K562 (cell line): ENCODE results near the gene TRAF7. TPM values are rescaled to one million over a fixed set of nuclear protein-coding genes. Genes with fewer than 3 reads are reported as not detected.
"Not testable (repeated sequence)": the region's sequence is repeated elsewhere in the genome, so short reads cannot be mapped to it uniquely, and the experiment has no call there.

ENCODE experiments used
- ATAC-seq: fragments of 200-7000 bp; cut with Tn5 transposase; 3 replicates; pipeline ENCODE4 v1.9.1; 2020; ENCODE audit warnings: moderate library complexity
- BruUV-seq: library from RNA; stranded (reverse); fragments of 400-500 nt; replicated peaks from 2 replicates; lab custom pipeline; 2021; lab: Mats Ljungman, UMichigan
- CTCF ChIA-PET: fragments of 300-600 bp; formaldehyde crosslinking; extraction: SDS; loops from one replicate; lab custom pipeline; 2021; ENCODE audit warnings: low intra/inter-chr PET ratio; lab: Yijun Ruan, JAX
- POLR2A ChIA-PET: fragments of 300-600, 350-650 bp; sonication (Branson Sonifier 250); formaldehyde crosslinking; extraction: SDS; loops from one replicate; lab custom pipeline; 2021; ENCODE audit warnings: antibody characterized with exemption, inconsistent platforms; lab: Yijun Ruan, JAX
- DNase-seq, 4 experiments: peaks; one replicate each; pipeline versions ENCODE4 v3.0.0 to v3.0.0-alpha.2; 2011 to 2018; ENCODE audit warnings: low spot score in 3 of 4, mixed read lengths in 3 of 4; ENCODE audit errors: extremely low read depth in 1 of 4
- FAIRE-seq: peaks from 2 replicates; lab custom pipeline; 2011; peaks lifted over from hg19 to GRCh38; lab: Jason Lieb, UNC
- H2AFZ ChIP-seq: 2 replicates; pipeline ENCODE4 v1.6.0; 2011; ENCODE audit warnings: low read depth, low read length, control low read depth, inconsistent platforms
- H3K27ac ChIP-seq: fragments of 200-600 bp; 3 replicates; pipeline ENCODE4 v1.8.0; 2011; ENCODE audit warnings: low read depth, mild to moderate bottlenecking, control low read depth, inconsistent platforms, low read length, moderate library complexity, mixed read lengths; ENCODE audit errors: extremely low read depth
- H3K27me3 ChIP-seq, 2 experiments: fragments of 300-600 bp in 1 of 2; 2 replicates in 1 of 2; 3 replicates in 1 of 2; pipeline versions ENCODE4 v1.6.0 to v1.8.0; 2011; ENCODE audit warnings: inconsistent platforms in 2 of 2, low read length in 2 of 2, mild to moderate bottlenecking in 1 of 2, mixed read lengths in 1 of 2, moderate library complexity in 1 of 2; ENCODE audit not compliant: control insufficient read depth in 2 of 2, insufficient read depth in 2 of 2
- H3K36me3 ChIP-seq: fragments of 300-600 bp; 3 replicates; pipeline ENCODE4 v1.8.0; 2011; ENCODE audit warnings: mild to moderate bottlenecking, low read length, inconsistent platforms; ENCODE audit not compliant: control insufficient read depth, insufficient read depth
- H3K4me1 ChIP-seq, 2 experiments: fragments of 200-600 bp in 1 of 2; replicated peaks in 1 of 2; 2 replicates in 1 of 2; 3 replicates in 1 of 2; pipeline versions ENCODE4 v1.5.1 to v1.8.0; 2011; ENCODE audit warnings: inconsistent platforms in 2 of 2, low read length in 2 of 2, mild to moderate bottlenecking in 1 of 2, mixed read lengths in 1 of 2, moderate library complexity in 1 of 2; ENCODE audit not compliant: control insufficient read depth in 2 of 2, insufficient read depth in 2 of 2
- H3K4me2 ChIP-seq: 2 replicates; pipeline ENCODE4 v1.6.1; 2011; ENCODE audit warnings: low read length, control low read depth, inconsistent platforms, mixed read lengths; ENCODE audit not compliant: insufficient read depth
- H3K4me3 ChIP-seq: fragments of 200-600 bp; sonication (generic), shearing (Covaris generic); 2 replicates; pipeline ENCODE4 v1.5.1; 2016; ENCODE audit warnings: control low read depth, inconsistent platforms
- H3K79me2 ChIP-seq: fragments of 200-600 bp; 3 replicates; pipeline ENCODE4 v1.8.0; 2011; ENCODE audit warnings: low read length, inconsistent platforms; ENCODE audit not compliant: control insufficient read depth, insufficient read depth
- H3K9ac ChIP-seq, 2 experiments: 2 replicates each; pipeline versions ENCODE4 v1.6.0 to v1.6.1; 2011; ENCODE audit warnings: low read depth in 2 of 2, low read length in 2 of 2, control low read depth in 1 of 2, inconsistent platforms in 1 of 2, mild to moderate bottlenecking in 1 of 2, mixed read lengths in 1 of 2; ENCODE audit not compliant: insufficient read depth in 1 of 2
- H3K9me1 ChIP-seq: one replicate; pipeline ENCODE4 v1.6.0; 2011; ENCODE audit warnings: inconsistent platforms, mild to moderate bottlenecking, low read length, moderate library complexity; ENCODE audit not compliant: control insufficient read depth, insufficient read depth
- H3K9me3 ChIP-seq: replicated peaks from 2 replicates; pipeline ENCODE4 v1.5.1; 2011; ENCODE audit warnings: low read depth, low read length, inconsistent platforms; ENCODE audit not compliant: control insufficient read depth, insufficient read depth
- H4K20me1 ChIP-seq: replicated peaks from 2 replicates; pipeline ENCODE4 v1.6.1; 2011; ENCODE audit warnings: low read length, inconsistent platforms, mixed read lengths; ENCODE audit not compliant: control insufficient read depth, insufficient read depth
- JUND ChIP-seq, 2 experiments: IDR thresholded peaks; 2 replicates in 1 of 2; 3 replicates in 1 of 2; pipeline ENCODE4 v1.6.1; 2011; ENCODE audit warnings: borderline replicate concordance in 2 of 2, low read depth in 2 of 2, low read length in 2 of 2, improper control_type of control experiment in 1 of 2, missing biosample characterization in 1 of 2, missing genetic modification characterization in 1 of 2, missing genetic modification reagents in 1 of 2
- ZNF146 ChIP-seq: IDR thresholded peaks from one replicate; pipeline ENCODE4 v1.6.1; 2018; ENCODE audit warnings: missing compliant biosample characterization; ENCODE audit not compliant: unreplicated experiment
- WGBS: fragments of 100-300 bp; shearing (Covaris generic); methylation state at CpG from one replicate; pipeline ENCODE4 v1.1.6; 2016; ENCODE audit warnings: low coverage, mixed read lengths; ENCODE audit not compliant: insufficient coverage; ENCODE audit errors: missing lambda C conversion rate; 5-methylcytosine and 5-hydroxymethylcytosine counted together
- in situ Hi-C: fragments of 300-500 bp; cut with MboI; formaldehyde crosslinking; loops from 4 replicates; pipeline ENCODE4 v1.15.0; 2018; ENCODE audit warnings: inconsistent platforms, mixed read lengths
- intact Hi-C: fragments of 100-400 bp; cut with micrococcal nuclease; formaldehyde crosslinking; loops from 2 replicates; pipeline ENCODE4 v1.14.2; 2022
- polyA plus RNA-seq, 8 experiments: library from polyadenylated mRNA; depleted of rRNA in 4 of 8; stranded (reverse) in 5 of 8; unstranded in 3 of 8; fragments of >200 nt; fragmentation: Nextera tagmentation in 2 of 8; fragmentation: Illumina TruSeq in 1 of 8; extraction: Ambion mirVana in 2 of 8; extraction: Trizol in 1 of 8; gene quantifications; 2 replicates each; pipeline versions ENCODE4 v1.2.1 to v1.2.3, GENCODE V29; 2011 to 2014; ENCODE audit warnings: inconsistent platforms in 1 of 8, missing spikeins in 1 of 8
- total RNA-seq, 7 experiments: library from RNA; depleted of rRNA in 6 of 7; stranded (reverse); fragments of >200 nt in 6 of 7; fragmentation: Illumina TruSeq in 2 of 7; extraction: Trizol in 2 of 7; gene quantifications; 2 replicates each; pipeline versions ENCODE4 v1.2.1 to v1.2.3, GENCODE V29; 2011 to 2021; ENCODE audit warnings: low replicate concordance in 1 of 7

TRAF7 gene
- total and polyA plus RNA-seq, 9 of the 15 experiments (the other 6 are each of a cell fraction or from before 2014, with no cell fraction given), result 1.1 to 113 (median 41.6) TPM

- Histone ChIP-seq H3K27ac (no peak overlapping the region), H3K9me3 (no peaks in the 10 kb centered on the region), H3K79me2 (peaks cover 8% of the 10 kb centered on the region; the same call in 2 of the 3 replicates), H2AFZ (no peak overlapping the region), H3K4me1 (peaks cover 2 to 45% of the 10 kb centered on the region in 2 experiments; a peak in 4 of 5 replicates), H3K36me3 (no peaks in the 10 kb centered on the region), H4K20me1 (no peaks in the 10 kb centered on the region), H3K4me3 (no peak overlapping the region), H3K4me2 (no peak overlapping the region), H3K27me3 (peaks cover 0 to 5% of the 10 kb centered on the region in 2 experiments; a peak in 2 of 5 replicates), H3K9me1 (no peaks in the 10 kb centered on the region), H3K9ac (peak overlapping the region in 1 of 2 experiments; percentile 56; a peak in 1 of 4 replicates)
- TF ChIP-seq ZNF146 (CRISPR knock-in tag) (peak; percentile 17), JUND (IDR thresholded peaks at IDR 0.05; ENCODE audit: borderline replicate concordance, low read depth, low read length) (no peak), JUND (tag; IDR thresholded peaks at IDR 0.05; ENCODE audit: borderline replicate concordance, low read depth, low read length) (no peak)
- in situ Hi-C loops (no loop called here), intact Hi-C loops (no loop called here)
- no TSS peak for BruUV-seq
- DNase-seq (no peak), FAIRE-seq (no peak), ATAC-seq (no peak)
- POLR2A ChIA-PET, result interaction anchor here (0.9 kb wide), 1 partner anchor 10 kb away, joined by 5 read pairs; no protein-coding TSS in a partner anchor
- WGBS, result 47% methylated on average over 6 of the region's 6 CpGs
- CTCF ChIA-PET, result no interaction called here
Observed at GRCh38 chr16:2200313-2200712, 44.7 kb downstream of the TRAF7 start.

GRCh38 chr16:2203119-2203688 lies 47.6 kb downstream of the TRAF7 start:
- H3K4me2 ChIP-seq, H3K9me3 ChIP-seq, BruUV-seq, ATAC-seq, H3K27ac ChIP-seq, H3K9me1 ChIP-seq, H3K27me3 ChIP-seq, H3K4me3 ChIP-seq, intact Hi-C loops, FAIRE-seq, in situ Hi-C loops, H4K20me1 ChIP-seq, DNase-seq, H2AFZ ChIP-seq: not testable (repeated sequence)
- peak overlapping the region in 1 of 2 experiments; percentile 37; a peak in 1 of 4 replicates for H3K9ac ChIP-seq
- ChIA-PET CTCF (interaction anchor here (0.6 kb wide), 1 partner anchor 795 kb away, joined by 3 read pairs; no protein-coding TSS in a partner anchor), POLR2A (interaction anchor here (0.9 to 1.2 kb wide), 4 partner anchors 9 to 48 kb away, joined by 3 to 8 read pairs (median 4); partner anchors contain the start of gene TRAF7)
- peaks cover 32% of the 10 kb centered on the region for H3K79me2 ChIP-seq
- H3K36me3 ChIP-seq, result peaks cover 17% of the 10 kb centered on the region; the same call in 1 of the 3 replicates
- peaks cover 9 to 53% of the 10 kb centered on the region in 2 experiments; a peak in 3 of 5 replicates for H3K4me1 ChIP-seq
- whole genome bisulfite sequencing, result 78% methylated on average over 6 of the region's 8 CpGs
